ENCODE results near the gene SNTG2. TPM values are rescaled to one million over a fixed set of nuclear protein-coding genes. Genes with fewer than 3 reads are reported as not detected.

SNTG2 gene
- total RNA-seq, 1 donor from 2014 or later, result 0.15 TPM

DNA sequence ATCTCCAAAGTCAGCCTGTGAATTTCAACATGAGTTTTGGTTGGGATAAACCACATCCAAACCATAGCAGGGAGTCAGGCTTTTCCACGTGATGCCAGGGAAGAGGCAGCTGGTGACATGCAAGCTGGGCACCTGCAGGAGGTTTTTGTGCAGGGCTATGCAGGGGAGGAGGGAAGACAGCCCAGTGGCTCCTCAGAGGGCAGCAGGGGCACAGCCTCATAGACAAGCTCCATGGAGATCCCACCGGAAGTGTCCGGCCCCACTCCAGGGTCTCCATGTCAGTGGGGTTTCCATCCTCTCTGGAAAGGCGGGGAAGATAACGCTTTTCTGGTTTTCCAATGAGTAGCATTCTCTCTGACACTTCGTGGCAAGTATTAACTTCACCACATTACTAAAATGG lies 327.0 kb downstream of the SNTG2 start:
- no peak for DNase-seq (ENCODE audit: low read depth)

DNA sequence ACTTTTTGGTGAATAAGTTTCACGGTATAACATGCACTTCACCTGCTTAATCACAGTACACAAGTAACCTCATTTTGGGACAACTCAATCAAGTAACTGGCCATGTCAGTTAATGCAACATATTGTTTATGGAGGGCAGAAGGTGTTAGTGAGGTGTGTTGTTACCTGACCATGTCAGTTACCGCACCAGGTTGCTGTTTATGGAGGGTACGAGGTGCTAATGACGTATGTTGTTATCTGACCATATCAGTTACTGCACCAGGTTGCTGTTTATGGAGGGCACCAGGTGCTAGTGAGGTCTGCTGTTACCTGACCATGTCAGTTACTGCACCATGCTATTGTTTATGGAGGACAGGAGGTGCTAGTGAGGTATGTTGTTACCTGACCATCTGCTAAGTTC lies 327.5 kb downstream of the SNTG2 start:
- no peak for DNase-seq (ENCODE audit: low read depth)

DNA sequence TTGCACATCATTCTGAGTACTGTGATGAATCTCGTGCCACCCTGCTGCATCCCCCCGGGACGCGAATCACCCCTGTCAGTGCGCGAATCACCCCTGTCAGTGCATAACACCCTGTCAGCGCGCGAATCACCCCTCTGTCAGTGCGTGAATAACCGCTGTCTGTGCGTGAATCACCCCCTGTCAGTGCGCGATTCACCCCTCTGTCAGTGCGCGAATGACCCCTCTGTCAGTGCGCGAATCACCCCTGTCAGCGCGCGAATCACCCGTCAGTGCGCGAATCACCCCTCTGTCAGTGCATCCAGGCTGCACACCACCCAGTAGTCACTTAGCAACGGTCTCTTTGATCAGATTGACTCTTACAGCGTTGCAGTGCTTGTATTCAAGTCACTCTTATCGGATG lies 328.2 kb downstream of the SNTG2 start:
- DNase-seq (ENCODE audit: low read depth), result no peak

DNA sequence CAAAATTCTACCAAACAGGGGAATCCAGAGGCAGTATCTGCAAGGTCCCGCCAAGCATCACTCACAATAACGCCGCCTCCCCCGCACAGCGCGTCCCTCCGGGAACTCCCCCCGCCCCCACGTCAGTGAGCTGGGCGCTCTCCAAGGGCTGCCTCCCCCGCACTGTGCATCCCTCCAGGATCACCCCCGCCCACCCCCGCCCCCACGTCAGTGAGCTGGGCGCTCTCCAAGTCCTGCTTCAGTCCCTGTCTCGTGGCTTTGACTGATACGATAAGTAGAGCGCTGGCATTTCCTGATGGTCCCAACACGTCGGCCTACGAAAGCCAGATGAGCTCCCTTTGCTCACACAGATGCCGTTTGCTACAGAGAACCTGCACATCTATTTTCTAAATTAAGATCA lies 331.9 kb downstream of the SNTG2 start:
- DNase-seq (ENCODE audit: low read depth), result no peak

DNA sequence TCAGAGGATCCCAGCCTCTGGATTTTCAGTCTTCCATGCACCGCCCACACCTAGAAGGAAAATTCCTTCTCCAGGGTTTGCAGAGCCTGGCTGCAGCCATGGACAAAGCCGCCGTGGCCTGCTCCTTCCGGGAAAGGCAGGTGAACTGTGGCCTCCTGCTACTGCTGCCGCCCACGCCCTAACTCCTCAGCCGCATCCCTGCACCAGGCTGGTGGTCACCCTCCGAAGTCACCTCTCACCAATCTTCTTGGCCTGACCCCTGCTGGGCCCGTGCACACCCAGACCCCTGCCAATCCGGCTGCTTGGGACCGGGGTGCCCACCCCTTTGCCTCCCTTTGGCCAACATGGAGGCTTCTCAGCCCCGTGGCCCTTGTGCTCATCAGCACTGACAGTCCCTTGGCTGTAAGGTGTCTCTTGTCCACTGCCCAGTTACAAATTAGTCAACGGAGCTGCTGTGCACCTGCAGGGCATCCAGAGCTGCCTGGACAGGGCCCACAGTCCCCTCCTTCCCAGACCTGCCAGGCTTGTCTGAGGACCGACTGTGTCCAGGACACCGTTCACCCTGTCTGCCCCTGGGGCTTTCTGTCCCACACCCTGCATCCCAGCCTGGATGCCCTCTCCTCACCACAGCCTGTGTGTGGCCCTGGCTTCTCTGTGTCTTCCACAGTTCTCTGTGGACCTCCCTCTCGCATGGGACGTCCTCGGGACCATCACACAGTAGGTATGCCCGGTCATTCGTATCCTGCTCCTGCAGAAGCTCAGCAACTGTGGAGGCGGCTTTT lies 332.6 kb downstream of the SNTG2 start:
- no peak for DNase-seq (ENCODE audit: low read depth)

DNA sequence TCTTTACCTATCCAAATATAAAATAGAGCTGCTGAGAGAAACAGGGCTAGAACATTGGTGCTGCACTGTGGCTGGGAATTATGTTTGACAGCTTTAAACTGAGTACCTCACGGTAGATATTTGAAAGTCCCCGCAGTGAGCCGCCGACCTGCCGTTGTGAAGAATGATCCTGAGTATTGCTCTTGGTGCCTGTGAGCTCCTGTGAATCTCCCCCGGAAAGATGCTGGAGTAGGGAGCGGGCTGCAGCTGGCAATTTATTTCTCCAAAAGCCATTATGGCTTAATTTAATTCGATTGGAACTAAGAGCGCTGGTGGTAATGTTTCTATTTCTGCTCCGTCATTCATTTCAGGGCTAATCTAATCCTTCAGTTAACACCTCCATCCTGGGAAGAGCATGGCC lies 333.2 kb downstream of the SNTG2 start:
- DNase-seq (ENCODE audit: low read depth), result no peak

DNA sequence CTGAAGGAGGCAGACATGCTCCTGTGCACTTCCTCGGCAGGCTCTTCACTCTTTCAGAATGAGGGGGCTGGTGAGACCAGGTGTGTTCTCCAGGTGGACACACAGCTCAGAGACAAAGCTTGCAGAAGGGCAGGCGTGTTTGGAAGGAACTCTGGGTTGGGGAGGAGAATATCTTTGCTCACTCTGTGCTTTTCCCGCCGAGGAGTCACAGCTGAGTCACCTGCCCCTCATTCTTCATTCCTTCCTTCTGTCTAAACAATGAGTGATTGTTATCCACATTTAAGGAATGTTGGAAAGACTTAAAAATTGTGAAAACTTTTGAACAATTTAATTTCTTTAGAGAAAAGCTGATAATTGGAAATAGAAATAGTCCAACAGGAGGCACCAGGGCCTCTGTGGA lies 336.3 kb downstream of the SNTG2 start:
- no peak for DNase-seq (ENCODE audit: low read depth)

DNA sequence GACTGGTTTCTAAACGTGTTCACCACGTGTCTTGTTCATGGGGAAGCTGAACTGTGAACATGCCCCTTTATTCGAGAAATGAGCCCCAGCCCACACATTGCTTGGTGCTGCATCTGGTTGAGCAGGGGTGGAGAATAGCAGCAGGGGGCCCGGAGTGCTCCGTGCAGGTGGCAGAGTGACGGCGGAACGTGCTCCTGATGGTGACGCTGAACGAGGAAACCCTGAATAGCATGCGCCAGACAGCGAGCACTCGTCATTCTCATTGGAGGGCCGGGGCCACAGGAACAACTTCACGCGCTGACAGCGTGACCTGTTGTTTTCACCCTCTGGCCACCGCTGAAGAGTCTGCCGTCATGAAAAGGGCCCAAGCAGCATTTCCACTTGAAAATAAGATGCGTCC lies 336.8 kb downstream of the SNTG2 start:
- DNase-seq (ENCODE audit: low read depth), result no peak

DNA sequence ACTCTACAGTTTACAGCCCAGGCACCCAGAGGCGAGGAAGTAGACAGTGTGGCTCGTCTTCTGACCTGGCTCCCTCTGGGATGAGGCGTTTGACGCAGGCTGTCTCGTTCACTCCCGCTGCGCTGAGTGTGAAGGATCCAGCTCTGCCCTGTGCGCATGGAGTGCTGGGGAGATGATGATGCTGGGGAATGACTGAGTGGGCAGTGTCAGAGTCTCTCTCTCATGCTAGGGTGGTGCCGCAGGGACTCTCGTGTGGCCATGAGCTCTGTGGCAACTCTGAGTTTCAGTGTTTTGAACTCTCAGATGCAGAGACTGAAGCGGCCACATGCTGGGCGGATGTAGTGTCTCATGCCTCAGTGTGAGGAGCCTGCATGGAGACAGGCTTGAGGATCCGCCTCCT lies 344.3 kb downstream of the SNTG2 start:
- no peak for DNase-seq (ENCODE audit: low read depth)

DNA sequence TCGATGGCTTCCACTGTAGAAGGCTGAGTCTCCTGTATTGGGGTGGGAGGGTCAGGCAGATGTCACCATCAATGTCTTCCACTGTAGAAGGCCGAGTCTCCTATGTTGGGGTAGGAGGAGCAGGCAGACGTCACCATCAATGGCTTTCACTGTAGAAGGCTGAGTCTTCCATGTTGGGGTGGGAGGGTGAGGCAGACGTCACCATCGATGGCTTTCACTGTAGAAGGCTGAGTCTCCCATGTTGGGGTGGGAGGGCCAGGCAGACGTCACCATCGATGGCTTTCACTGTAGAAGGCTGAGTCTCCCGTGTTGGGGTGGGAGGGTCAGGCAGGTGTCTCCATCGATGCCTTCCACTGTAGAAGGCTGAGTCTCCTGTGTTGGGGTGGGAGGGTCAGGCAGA lies 345.1 kb downstream of the SNTG2 start:
- no peak for DNase-seq (ENCODE audit: low read depth)

DNA sequence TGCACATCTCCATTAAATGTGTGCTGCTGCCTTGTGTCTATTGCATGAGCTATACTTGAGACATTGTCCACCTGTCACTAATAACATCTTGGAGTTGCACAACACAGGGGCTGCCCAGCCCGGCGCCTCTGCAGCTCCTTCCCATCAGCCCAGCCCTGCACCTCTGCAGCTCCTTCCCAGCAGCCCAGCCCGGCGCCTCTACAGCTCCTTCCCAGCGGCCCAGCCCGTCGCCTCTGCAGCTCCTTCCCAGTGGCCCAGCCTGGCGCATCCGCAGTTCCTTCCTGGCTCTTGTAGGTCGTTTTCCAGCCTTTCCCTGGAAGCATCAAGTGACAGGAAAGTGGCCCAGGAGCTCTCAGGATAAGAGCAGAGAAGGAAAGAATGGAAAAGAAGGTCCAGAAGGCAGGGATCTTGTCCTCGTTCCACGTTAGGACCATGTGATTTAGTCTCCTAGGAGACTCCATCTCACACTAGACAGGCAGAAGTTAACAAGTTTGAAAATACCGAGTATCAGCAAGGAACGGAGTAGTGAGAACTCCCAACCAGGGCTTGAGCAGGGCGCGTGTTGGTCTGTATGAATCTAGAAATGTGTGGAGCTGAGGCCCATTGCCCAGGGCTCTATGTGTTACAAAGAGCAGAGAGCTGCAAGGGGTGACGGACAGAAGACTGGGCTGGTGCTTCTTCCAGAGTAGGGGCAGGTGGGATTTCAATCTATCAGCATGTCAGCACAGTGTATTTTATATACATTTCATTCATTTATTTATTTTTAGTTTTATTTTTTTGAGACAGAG lies 346.9 kb downstream of the SNTG2 start:
- DNase-seq (ENCODE audit: low read depth), result no peak

DNA sequence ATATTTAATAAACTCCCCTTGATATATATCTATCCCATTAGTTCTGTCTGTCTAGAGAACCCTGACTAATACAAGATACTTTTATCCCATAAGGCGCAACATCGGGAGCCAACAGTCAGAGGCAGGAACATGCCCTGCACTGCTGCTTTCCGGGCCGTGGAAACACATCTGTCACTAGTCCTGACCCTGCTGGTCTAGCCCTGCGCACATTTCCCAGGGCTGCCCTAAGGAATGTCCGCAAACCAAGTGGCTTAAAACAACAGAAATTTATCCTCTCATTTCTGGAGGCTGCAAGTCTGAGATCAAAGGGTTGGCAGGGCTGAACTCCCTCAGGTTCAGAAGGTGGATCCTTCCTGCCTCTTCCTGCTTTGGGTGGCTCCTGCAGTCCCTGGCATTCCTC lies 348.4 kb downstream of the SNTG2 start:
- no peak for DNase-seq (ENCODE audit: low read depth)

DNA sequence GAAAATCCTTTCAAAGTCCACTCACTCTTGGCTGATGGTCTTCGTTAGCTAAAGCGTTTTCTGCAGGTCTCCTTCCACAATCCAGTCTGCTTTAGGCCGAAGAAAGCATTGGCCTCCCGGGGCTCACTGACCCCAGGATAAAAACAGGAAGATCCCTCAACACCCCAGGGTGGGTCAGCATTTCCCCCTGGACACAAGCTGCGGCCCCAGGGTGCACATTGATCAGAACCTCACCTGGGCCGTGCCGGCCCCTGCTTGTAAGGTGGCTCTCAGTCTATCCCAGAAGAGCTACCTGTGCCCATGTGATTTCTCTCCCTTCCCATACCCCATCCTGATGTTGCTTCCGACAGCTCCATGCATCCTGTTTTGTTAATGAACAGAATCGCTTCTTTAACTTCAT lies 349.6 kb downstream of the SNTG2 start:
- DNase-seq (ENCODE audit: low read depth), result no peak

DNA sequence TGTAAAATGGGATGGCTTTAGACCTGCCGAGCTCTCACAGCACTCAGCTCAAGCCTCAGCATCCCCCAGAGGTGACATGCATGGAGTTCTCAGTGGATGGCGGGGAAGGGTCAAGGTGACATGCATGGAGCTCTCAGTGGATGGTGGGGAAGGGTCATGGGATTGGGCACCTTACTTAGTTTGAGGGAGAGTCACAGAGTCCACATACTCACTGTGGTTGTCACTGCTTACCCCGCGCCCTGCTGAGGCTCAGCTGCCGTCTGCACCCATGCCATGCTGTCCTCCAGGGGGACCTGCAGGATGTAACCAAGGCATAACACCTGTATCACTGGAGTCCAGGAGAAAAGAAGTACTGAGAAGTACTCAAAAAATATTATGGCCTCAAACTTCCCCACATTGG lies 350.4 kb downstream of the SNTG2 start:
- no peak for DNase-seq (ENCODE audit: low read depth)

DNA sequence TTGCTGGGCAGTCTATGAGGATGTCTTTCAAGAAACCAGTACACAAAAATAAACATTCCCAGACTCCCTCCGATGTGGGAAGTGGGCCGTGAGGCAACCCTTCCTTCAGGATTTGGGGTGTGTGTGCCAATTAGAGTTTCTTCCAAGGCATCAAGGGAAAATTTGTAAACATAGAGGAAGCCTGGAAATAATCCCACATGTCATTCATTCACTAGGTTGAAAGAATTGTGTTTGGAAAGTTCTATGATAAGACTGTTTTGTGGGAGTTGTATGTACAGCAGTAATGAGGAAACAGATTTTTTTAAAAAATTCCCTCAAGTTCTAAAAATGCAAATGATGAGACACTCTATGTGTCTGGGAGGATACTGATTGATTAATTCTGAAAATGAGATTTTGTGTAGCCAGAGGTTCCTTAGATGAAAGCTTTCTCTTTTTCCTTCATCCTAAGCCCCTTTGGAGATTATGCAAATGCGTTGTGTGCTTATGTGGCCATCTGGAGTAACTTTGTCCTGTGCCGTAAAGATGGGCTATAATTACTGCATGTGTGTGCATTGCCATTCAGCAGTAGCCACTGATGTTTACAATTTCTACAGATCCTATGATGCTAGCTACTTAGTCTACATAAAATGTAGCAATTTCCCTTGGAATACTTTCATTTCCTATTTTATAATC lies 354.8 kb downstream of the SNTG2 start:
- DNase-seq (ENCODE audit: low read depth), result no peak

DNA sequence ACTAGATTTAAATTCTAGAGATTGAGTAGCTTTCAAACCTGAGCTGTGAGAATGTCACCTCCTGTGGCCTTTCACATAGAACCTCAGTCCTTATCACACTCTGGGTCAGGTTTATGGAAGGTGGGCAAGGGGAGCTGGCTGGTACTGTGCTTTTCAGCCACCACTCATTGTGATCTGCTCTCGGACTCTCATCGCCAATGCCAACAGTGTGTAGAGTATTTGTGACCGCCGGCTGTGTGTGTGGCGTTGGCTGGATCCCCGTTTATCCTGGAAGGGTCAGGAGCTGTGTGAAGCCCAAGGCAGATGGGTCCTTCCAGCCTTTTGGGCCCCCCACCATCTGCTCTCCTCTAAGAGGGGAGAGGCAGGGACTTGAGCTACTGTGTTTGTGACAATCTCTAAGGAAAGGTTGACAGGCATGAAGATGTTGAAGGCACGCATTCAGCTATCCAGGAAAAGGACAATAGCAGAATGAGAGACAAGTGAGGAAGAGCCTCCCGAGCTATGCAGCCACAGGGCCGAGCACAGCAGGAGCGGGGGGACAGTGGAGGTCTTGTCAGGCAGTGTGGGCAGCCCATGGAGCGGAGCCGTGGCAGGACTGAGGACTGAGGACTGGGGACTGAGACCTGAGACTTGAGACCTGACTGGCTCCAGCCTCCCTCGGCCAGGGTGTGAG lies 355.5 kb downstream of the SNTG2 start:
- no peak for DNase-seq (ENCODE audit: low read depth)

DNA sequence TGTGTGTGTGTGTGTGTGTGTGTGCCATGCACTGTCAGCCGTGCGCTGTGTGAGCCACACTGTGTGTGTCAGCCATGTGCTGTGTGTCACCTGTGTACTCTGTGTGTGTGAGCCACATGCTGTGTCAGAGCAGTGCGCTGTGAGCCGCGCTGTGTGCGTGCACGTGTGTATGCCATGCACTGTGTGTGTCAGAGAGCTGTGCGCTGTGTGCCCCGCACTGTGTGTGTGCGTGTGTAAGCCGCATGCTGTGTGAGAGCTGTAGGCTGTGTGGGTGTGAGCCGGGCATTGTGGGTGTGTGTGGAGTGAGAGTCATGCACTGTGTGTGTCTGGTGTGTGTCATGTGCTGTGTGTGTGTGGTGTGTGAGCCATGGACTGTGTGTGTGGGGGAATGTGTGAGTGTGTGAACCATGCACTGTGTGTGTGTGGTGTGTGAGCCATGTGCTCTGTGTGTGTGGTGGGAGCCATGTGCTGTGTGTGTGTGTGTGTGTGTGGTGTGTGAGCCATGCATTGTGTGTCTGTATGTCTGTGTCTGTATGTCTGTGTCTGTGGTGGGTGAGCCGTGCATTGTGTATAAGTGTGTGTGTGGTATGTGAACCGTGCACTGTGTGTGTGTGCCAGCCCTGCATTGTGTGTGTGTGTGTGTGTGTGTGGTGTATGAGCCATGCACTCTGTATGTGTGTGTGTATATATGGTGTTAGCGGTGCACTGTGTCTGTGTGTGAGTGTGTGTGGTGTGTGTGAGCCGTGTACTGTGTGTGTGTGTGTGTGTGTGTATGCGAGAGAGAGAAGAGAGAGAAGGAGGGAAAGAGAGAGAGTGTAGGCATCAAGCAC lies 356.3 kb downstream of the SNTG2 start:
- no peak for DNase-seq (ENCODE audit: low read depth)

DNA sequence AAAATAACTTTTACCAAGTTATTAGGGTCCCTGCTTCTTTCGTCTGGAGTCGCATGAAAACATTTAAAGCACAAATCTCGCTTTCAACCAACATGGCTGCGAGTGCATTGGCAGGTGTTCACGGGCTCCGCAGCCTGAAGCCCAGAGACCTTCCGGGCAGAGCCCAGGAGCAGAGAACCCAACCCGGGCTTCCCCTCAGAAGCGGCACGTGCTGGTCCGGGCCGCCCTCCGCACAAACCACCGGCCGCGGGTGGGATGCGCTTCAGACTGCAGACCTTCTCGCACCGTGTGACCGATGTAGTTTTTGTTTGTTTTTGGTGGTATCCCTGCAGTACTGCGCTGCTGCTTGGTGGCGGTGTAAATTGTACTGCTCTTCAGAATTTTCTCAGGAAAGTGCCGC lies 357.0 kb downstream of the SNTG2 start:
- no peak for DNase-seq (ENCODE audit: low read depth)

DNA sequence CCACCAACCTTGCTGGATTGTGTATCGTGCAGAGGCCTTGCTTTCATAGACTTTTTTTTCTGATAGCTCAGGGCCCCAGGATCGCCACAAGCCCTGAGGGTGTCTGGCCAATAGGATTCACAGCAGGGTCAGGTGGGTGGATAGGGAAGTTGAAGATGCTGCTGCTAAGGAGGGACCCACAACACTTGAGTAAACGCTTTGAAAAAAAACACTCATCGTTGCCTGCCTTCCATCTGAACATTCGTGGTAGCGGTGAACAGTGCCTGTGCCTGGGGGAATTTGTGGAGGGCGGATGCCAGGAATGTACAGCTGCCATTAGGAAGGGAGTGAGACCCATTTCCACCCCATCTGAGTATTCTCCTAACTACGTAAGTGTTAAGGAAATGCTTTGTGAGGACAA lies 358.0 kb downstream of the SNTG2 start:
- no peak for DNase-seq (ENCODE audit: low read depth)

DNA sequence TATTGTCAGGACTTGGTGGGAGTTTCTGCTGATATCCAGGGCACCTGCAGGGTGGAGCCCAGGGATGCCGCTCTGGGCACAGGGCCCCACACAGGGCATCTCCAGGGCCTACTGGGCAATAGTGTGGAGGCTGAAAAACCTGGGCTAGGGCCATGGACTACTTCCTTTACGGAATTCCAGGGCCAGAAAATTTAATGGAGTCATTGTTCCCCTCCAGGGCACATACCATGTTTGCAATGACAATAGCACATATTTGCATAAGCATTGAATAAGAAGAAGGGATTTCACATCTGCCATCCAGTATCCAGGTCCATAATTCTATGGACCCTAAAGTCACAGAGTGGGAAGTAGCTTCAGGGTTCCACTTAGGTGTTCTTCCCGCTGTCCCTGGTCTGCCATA lies 358.9 kb downstream of the SNTG2 start:
- no peak for DNase-seq (ENCODE audit: low read depth)

DNA sequence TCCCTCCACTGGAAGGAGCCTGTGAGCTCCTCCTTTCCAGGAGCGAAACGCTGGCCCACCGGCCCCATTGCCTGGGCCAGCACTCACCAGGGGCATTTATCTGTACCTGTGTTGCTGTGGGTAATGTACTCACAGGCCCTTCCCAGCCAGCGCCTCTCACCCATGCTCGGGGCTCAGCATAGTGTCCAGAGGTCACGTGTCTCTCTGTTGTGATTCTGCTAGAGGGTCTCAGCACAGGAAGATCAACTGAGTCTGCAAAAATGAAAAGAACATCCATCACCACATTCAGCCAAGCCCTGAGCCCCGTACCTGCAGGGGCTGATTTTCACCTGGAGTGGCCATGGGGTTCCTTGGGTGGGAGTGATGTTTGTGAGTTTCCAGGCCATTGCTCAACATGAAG lies 359.6 kb downstream of the SNTG2 start:
- no peak for DNase-seq (ENCODE audit: low read depth)
